ENCODE measurements around the gene SYK.

GRCh38 chr9:90801241-90801972 lies at the start of gene SYK:
- TF ChIP-seq CTCF (IDR thresholded peaks at IDR 0.05): no peak
- no peak for TF ChIP-seq EP300 (IDR thresholded peaks at IDR 0.05)
- TF ChIP-seq POLR2A (IDR thresholded peaks at IDR 0.05; ENCODE audit: low read depth): no peak
